ENCODE data around the gene ABHD2.
"Not testable (repeated sequence)": the region's sequence is repeated elsewhere in the genome, so short reads cannot be mapped to it uniquely, and the experiment has no call there.

ABHD2 gene

GRCh38 chr15:89139613-89140499 is 51.6 kb downstream of the ABHD2 start:
- DNase-seq (ENCODE audit: low read depth), result no peak

DNA sequence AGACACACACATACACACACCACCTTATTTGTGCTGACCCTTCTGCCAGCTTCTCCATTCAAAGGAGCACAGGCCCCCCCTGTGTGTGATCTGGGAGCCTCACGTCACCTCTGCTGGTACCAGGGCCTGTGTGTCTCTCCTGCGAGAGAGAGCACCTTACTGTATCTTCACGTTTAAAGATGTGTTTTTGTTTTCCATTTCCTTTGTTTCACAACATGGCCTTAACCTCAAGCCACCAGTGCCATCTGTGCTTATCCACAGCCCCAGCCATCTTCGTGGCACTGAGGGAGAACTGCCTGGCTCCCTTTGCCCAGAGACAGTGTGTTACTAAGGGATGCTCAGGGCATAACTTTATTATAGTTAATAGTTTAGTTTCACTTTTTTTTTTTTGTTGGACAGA is 52.3 kb downstream of the ABHD2 start:
- DNase-seq (ENCODE audit: low read depth), result no peak

DNA sequence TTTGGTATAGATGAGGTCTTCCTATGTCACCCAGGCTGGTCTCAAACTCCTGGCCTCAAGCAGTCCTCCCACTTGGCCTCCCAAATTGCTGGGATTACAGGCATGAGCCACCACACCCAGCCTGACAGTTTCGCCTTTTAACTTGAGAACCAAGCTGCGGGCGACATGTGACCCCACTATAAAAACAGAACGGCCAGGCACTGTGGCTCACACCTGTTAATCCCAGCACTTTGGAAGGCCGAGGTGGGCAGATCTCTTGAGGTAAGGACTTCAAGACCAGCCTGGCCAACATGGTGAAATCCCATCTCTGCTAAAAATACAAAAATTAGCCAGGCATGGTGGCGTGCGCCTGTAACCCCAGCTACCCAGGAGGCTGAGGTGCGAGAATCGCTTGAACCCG is 52.9 kb downstream of the ABHD2 start:
- not testable (repeated sequence) for DNase-seq (ENCODE audit: low read depth)

DNA sequence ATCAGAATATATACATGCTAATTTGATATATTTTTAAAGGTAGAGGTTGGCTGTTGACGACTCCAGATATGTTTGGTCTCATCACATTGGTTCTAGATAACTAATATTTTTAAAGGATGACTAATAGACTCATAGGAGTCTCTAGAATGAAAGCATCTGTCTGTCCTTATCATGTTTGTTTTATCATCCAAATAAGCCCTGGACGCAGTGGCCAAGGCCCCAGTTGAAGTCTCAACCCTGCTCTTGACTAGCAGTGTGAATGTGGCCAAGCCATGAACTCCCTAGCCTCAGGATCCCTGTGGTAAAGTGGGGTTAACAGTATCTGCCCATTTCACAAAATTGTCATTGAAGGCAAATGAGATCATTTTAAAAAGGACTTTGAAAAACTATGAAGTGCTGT is 53.6 kb downstream of the ABHD2 start:
- no peak for DNase-seq (ENCODE audit: low read depth)

DNA sequence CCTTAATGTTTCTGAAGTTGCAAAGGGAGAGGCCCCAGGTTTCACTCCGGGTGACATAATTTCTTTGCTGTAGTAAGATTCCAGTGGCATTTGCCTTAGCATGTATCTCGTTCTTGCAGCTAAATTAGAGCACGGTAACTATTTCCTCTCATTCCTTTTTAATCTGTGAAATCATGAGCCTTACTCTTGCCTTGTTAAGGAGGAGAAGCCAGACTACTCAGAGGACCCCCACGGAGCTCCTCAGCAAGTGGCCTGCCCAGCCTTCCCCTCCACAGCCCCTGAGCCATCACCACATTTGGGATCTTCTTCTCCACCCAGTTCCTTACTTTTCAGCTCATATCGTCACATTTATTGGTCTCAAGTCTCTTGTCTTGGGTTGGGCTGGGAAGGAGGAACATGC is 54.2 kb downstream of the ABHD2 start:
- no peak for DNase-seq (ENCODE audit: low read depth)

- DNase-seq (ENCODE audit: low read depth), result no peak
These were observed 55.4 kb downstream of the ABHD2 start for GRCh38 chr15:89143503-89144162.

DNA sequence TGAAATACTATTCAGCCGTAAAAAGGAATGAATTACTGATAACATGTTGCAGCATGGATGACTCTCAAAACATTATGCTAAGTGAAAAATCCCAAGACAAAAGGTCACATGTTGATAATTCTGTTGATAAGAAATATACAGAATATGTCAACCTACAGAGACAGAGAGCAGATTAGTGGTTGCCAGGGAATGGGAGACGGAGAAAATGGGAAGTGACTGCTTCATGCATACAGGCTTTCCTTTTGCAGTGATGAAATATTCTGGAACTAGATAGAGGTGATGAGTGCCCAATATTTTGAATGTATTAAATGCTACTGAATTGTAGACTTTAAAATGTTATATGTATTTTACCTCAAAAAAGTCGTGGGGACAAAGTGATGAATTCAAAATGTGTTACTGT is 56.2 kb downstream of the ABHD2 start:
- DNase-seq (ENCODE audit: low read depth), result no peak

DNA sequence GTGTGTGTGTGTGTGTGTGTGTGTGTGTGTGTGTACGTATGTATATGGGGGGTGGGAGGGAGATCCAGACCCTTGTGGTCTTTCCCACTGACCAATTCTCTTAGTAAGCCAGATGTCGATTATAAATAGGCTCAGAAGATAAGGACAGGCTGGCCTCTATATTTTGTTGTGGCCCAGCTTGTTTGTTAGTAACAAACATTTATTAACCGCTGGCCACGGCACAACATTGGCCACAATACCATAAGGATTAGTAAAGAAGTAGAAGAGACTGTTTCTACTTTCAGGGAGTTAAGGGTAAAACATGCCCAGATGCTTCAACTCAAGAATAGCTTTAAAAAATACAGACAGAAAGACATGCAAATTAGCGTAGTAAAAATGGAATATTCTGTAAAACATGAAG is 58.1 kb downstream of the ABHD2 start:
- no peak for DNase-seq (ENCODE audit: low read depth)

- no peak for DNase-seq (ENCODE audit: low read depth)
These were observed 59.9 kb downstream of the ABHD2 start for GRCh38 chr15:89148126-89148525.

DNA sequence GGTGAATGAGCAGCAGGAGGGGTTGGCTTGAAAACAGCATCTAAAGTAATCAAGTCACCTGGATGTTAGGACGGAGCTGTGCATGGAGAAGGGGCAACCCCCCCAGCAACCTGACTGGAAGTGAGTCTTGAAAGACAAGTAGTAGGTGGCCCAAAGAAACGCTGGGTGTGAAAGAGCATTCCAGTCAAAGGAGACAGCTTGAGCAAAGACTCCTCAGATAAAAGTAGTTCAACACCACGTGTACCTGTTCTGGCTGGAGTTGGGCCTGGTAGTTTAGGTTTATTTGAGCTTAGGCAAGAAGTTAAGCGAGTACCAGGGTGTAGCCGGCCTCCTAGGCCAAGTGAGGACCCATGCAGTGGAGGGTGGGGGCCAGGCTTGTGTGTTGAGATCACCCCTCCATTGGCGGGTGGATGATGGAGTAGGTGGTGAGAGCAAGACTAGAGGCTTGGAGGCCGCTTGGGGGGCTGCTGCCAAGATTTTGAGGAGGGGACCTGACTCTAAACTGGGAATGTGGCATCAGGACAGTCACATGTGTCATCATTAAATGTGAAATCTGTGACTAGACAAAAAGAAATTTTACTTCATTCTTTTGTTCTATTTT is 61.3 kb downstream of the ABHD2 start:
- DNase-seq (ENCODE audit: low read depth), result no peak

GRCh38 chr15:89150287-89150686 is 62.0 kb downstream of the ABHD2 start:
- peak; percentile 37 for DNase-seq (ENCODE audit: low read depth)

DNA sequence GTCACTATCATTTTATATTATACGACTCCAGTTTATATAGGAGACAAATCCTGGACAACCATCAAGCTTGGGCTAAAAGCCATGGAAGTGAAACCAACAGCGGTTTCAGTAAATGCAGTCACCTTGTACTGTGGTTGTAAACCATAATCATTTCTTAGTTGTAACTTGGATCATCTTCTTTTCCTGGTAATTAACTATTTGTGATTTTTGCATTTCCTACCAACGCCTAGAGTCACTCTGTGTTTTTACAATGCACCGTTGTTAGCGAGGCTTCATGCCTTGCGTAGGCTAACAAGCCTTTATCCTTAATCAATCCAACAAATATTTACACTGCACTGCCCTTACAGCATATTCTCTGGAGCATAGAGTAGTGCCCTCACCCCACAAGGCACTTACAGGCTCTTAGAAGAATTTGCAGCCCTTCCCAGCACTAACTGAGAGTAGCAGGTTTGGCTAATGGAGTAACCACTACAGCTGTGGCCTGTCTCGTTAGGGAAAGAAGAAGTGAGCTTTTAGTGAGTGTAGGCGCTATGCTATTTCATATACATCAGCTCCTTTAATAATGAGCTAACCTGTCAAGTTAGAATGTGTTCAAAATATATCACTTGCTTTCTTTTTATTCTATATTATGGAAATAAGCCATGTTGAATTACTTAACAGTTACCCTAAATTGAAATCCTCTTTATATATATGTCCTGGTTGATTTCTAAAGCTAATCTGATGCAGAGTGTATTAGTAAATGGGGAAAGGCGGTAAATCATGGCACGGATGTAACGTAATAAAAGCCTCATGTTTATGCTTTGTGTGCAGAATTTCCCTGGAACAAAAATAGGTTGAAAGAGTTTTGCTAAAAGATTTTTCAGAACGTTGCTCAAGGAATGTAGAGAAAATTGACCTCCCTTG is 62.8 kb downstream of the ABHD2 start:
- DNase-seq (ENCODE audit: low read depth), result no peak

- no peak for DNase-seq (ENCODE audit: low read depth)
These were observed 66.9 kb downstream of the ABHD2 start for GRCh38 chr15:89155122-89155521.

GRCh38 chr15:89155656-89156055 is 67.4 kb downstream of the ABHD2 start:
- no peak for DNase-seq (ENCODE audit: low read depth)

GRCh38 chr15:89157061-89157460 is 68.8 kb downstream of the ABHD2 start:
- no peak for DNase-seq (ENCODE audit: low read depth)

GRCh38 chr15:89157918-89158564 is 69.8 kb downstream of the ABHD2 start:
- no peak for DNase-seq (ENCODE audit: low read depth)

- DNase-seq (ENCODE audit: low read depth), result no peak
These were observed 73.4 kb downstream of the ABHD2 start for GRCh38 chr15:89161666-89162065.

DNA sequence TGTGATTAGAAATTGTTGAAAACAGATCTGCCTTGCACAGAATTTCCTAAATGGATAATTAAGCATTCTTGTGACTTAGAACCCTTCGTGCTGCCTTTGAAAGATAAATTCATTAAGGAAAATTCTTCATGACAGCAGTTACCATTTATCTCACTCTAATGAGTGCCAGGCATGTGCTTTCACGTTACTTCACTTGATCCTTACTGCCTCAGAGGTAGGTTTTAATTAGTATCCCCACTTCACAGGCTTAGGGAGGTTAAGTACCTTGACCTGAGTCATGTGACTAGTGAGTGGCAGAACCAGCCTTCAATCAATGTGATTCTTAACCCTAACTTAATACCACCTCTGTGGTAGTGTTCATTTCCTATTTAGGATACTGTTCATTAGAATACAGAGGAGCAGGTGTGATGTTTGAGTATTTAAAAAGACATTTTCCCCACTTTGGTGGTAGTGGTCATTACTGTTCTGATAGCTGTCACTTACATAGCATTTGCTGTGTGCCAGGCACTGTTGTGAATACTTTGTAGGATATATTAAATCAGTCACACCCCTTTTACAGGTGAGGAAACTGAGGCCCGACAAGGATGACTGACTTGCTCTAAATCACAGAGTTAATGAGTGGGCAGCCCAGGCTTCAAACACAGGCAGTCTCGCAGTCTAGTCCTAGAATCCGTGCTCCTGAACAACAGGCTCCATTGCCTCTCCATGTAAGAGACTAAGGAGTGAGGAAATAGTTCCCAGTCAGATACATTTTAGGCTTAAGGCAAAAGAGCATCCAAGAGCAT is 75.2 kb downstream of the ABHD2 start:
- no peak for DNase-seq (ENCODE audit: low read depth)

- no peak for DNase-seq (ENCODE audit: low read depth)
These were observed 76.5 kb downstream of the ABHD2 start for GRCh38 chr15:89164712-89165211.

- DNase-seq (ENCODE audit: low read depth), result no peak
These were observed 77.4 kb downstream of the ABHD2 start for GRCh38 chr15:89165677-89166076.
